ENCODE results near the gene CTNNA3.

The CTNNA3 gene

DNA sequence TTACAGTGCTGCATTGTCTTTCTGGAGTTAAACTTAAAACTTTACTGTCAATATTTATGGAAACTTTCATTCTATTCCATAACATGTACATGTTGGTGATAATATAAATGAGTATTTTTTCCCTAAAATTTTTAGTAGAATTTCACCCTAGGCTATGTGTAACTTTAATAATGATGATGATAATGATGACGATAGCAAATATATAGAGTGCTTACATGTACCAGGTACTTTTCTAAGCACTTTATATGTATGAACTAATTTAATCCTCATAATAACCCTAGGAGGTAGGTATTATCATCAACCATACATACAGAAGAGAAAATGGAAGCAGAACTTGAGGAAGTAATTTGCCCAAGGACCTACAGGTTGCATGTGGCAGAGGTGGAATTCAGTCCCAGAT, 684.5 kb downstream of the CTNNA3 start:
- in situ Hi-C loops (cut with MboI; ENCODE audit: low pct_unique_long_range_greater_than_20kb, low sequenced_read_pairs): no loop called here
- DNase-seq: no peak

DNA sequence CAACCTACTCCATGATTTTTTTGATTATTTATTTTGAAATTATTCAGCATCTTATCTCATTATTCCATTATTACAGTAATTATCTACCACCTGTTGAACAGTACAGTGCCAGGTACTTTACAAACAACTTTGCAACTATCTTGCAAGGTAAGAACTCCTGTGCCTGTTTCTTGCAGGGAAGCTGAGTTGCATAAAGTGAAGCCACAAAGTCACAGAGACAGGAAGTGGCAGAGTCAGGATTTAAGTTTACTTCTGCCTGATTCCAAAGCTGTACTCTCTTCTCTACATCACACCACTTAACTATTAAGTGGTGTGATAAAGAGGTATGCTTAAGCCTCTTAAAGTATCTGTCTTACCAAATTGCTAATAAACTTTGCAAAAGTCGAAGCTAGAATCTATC, 690.0 kb downstream of the CTNNA3 start:
- no peak for DNase-seq
- in situ Hi-C loops (cut with MboI; ENCODE audit: low pct_unique_long_range_greater_than_20kb, low sequenced_read_pairs): no loop called here

DNA sequence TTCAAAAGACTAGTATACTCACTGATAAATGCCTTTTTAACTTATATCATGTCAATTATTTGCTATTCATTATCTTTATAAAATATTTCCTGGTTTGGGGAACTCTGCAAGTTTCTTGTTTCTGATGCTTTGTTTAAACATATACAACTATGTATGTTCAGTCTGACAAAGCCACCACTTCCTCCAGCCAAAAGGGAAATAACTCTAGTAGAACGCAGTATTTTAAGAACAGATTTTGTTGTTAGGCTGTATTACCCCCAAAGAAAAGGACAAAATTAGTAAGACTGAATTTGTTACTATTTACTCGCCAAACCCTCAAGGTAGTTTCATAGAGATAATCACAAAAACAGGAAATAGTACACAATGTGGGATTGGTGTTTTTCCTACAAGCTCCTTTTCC, 691.3 kb downstream of the CTNNA3 start:
- in situ Hi-C loops (cut with MboI; ENCODE audit: low pct_unique_long_range_greater_than_20kb, low sequenced_read_pairs): no loop called here
- DNase-seq: no peak

DNA sequence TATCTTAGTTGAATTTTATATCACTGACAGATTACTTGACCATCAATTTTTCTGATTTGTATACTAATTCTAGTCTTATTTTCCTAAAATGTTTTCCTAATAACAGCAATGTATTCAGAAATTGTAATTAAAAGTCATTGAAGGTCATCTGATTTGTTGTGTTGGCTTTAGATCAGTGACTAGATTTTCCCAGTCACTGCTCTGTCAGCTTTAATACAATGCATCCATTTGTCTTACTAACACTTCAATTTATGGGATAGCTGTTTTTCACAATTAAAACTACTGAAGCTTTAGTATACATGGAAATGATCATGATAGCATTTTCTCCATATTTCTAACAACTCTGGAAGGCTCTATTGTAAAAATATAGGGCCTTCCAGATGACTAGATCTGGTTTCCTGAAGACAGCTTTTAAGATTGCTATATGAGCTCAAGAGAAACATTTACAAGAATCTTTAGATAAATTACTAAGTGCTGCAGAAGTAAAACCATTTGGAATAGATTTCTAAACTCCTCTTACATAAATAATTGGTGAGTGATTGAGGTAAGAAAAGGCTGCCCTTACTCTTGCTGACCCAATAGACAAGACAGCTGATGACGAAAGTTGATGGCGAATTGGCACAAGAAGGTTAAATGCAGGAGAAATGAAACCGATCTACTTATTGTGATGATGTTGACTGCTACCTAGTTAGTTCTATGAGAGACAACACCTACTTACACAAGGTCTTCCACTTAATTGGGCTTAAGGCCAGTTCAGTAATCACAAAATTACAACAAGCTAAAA, 696.0 kb downstream of the CTNNA3 start:
- in situ Hi-C loops (cut with MboI; ENCODE audit: low pct_unique_long_range_greater_than_20kb, low sequenced_read_pairs): no loop called here
- no peak for DNase-seq

DNA sequence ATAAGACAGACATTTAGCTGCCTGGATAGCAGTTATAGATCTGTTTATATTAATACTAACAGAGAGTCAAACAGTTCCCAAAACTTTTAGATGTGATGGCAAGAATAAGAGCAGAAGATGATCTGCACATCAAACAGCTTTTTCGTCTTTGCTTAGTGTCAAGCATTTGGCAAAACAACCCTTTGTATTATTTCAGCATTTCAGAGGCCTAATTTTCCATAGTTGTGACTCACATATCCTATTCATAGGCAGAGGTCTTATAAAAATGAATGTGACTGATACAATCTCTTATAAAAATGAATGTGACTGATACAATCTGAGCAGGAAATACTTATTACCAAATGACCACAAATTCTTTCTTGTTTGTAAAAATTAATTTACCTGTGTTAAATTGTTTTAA, 699.0 kb downstream of the CTNNA3 start:
- no peak for DNase-seq
- in situ Hi-C loops (cut with MboI; ENCODE audit: low pct_unique_long_range_greater_than_20kb, low sequenced_read_pairs): no loop called here

DNA sequence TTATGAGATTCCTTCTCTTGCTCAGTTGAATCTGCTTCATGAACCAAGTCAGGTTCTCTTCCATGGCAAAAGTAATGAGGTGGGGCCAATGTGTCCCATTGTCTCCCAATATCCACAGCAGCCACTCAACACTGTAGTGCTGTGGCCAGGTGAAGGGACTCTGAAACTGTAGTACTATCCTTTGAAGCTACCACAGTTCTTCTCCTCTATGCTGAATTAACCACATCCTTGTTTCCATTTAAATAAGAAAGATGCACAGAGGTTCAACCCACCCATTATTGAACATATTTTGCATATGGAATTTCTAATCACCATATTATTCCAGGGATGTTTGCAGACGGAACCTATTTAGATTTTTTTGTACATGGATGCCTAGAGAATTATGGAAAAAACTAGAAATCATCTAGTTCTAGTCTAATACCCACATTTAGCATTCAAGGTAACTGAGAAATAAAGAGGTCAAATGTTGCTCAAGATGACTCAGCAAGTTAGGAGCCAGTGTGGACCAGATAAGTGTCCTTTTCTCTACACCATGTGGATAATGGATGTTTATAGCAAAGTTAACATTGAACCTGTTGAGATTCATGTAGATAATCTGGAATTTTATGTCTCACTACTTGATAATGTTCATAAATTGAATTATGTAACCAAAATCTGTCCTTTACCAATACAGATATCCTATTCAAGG, 705.7 kb downstream of the CTNNA3 start:
- in situ Hi-C loops (cut with MboI; ENCODE audit: low pct_unique_long_range_greater_than_20kb, low sequenced_read_pairs): no loop called here
- DNase-seq: no peak

DNA sequence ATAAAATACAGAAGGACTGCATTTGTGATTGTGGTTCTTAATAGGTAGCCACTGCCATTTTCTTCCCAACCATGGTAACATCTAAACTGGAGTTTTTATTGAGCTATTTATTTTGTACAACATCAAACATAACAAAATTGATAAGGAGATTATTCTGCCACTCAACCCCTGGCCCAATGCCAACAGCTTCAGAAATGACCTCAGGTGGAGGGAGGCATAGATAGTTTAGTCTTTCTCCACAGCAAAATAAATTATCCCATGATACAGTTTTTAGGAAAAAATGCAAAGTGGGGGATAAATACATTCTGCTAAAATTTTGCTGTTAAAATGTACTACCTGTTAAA, 712.5 kb downstream of the CTNNA3 start:
- in situ Hi-C loops (cut with MboI; ENCODE audit: low pct_unique_long_range_greater_than_20kb, low sequenced_read_pairs): no loop called here
- no peak for DNase-seq

DNA sequence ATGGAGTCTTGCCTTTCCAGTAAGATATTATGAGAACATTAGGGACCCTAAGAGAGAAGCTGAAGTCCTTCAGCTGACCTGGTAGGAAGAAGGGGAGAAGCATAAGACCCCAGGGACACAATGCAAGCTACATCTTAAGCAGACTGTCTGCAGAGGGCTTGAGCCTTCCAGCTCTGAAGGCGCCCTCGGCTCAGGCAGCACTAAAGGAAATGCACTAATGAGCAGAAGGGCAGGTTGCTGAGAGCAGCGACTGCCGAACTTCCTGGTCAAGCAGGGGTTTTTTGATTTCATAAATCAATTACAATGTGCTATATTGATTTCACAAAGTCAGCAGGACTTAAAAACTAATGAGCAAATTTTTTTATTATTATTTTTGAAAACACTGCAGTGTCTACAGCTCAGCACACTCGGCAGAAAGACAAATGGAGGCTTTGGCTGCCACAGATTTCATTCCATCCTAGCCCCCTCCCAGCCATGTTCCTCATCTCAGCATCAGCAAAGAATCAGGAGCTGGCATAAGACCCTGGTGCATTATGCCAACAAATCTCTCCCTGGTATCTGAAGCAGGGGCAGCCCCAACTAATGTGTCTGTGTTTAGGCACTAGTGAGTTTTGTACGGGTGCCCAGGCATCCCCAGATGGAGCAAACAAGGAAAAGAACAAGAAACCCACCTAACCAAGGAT, 713.1 kb downstream of the CTNNA3 start:
- in situ Hi-C loops (cut with MboI; ENCODE audit: low pct_unique_long_range_greater_than_20kb, low sequenced_read_pairs): no loop called here
- DNase-seq: no peak

DNA sequence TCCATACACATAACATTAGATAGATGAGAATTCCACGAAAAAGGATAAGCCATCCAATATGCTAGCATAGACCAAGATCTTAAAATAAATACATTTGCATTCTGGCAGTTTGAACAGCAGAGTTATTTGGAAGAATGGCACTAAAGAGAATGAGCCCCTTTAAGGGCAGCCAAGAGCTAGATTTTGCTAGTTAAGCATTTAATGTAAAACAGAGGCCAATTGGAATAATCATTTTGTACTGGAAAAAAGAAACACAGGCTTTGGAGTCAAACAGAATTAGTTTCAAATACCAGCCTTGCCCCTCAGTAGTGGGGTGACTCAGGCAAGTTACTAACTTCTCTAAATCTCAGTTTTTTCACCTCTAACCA, 714.0 kb downstream of the CTNNA3 start:
- in situ Hi-C loops (cut with MboI; ENCODE audit: low pct_unique_long_range_greater_than_20kb, low sequenced_read_pairs): no loop called here
- DNase-seq: no peak

DNA sequence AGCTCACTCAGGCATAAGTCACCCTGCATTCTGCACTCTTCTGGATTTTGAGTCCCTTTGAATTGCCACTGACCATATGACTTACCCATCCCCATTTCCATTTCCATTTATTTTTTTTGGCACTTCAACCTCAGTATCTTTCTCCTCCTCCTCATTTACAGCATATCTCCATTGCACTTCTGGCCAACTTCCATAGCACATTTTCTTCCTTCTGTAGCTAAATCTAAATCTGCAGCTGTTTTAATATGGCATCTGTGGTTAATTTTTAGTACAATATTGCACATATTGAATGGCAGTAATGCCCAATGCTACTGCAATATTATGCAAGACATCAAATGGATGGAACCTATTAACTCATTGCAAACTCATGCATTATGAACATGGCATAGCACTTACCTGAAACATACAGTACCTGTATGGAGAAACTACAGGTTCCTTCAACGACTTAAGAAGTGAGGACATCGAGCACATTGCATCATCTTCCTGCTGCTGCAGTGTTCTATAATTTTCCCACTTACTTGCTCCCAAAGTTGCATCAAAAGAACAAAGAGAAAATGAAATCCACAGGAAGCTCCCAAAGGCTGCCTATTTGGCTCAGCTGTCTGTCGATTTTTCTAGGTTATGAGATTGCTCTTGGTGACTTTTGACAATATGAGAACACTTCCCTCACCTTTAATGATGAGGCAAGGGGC, 714.5 kb downstream of the CTNNA3 start:
- in situ Hi-C loops (cut with MboI; ENCODE audit: low pct_unique_long_range_greater_than_20kb, low sequenced_read_pairs): no loop called here
- no peak for DNase-seq

DNA sequence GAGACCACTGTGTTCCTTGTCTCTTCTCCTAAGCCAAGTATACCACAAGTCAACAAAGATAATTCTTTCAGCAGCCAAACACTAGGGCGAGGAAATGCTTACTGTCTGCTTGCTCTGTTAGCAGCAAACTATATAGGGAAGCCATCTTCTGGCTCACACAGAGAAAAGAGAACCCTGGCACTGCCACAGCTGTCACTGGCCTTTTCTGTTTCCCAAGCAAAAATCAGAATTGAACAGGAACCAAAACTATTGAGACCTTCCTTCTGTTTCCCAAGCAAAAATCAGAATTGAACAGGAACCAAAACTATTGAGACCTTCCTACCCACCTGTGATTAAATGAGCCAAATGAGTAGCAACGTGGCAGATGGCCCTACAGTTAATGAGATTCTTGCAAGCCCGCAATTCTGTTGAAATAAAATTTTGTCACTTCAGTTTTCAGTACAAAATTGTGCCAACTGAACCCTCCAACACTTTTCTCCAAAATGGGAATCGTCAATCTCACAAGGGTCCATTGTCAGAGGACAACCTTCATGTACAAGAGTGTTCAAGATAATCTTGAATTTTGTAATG, 715.7 kb downstream of the CTNNA3 start:
- in situ Hi-C loops (cut with MboI; ENCODE audit: low pct_unique_long_range_greater_than_20kb, low sequenced_read_pairs): no loop called here
- DNase-seq: no peak

DNA sequence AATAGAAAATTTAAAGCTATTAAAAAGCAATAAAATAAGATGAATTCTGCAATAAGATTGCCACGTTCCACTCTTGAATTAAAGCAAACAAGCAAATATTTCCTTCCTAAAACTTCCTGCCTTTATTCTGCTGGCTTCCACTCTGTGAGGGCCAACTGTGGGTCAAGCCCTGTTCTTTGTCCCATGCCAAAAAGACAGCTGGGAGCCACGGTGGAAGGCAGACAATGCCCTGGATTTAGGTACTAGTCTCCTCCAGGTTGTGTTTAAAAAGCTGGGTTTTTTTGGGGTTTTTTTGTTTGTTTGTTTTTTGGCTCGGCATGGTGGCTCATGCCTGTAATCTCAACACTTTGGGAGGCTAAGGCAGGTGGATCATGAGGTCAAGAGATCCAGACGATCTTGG, 731.0 kb downstream of the CTNNA3 start:
- in situ Hi-C loops (cut with MboI; ENCODE audit: low pct_unique_long_range_greater_than_20kb, low sequenced_read_pairs): no loop called here
- no peak for DNase-seq

DNA sequence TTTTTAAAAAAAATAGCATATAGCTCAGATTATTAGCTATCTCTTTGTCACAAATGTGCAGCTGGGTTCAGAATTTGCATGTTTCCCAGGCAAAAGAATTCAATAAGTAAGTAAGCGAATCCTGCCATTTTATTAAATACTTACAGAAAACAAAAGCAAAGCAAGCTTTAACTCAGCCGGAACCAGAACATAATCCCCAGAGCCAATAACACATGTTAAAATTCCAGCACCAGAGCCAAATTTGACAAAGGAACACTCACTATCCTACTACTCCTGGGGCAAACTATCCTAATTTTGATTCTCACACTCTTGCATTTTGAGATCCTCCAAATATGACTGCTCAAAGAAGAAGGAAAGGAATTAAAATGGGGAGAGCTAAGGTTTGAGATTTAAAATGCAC, 737.5 kb downstream of the CTNNA3 start:
- in situ Hi-C loops (cut with MboI; ENCODE audit: low pct_unique_long_range_greater_than_20kb, low sequenced_read_pairs): no loop called here
- DNase-seq: no peak

DNA sequence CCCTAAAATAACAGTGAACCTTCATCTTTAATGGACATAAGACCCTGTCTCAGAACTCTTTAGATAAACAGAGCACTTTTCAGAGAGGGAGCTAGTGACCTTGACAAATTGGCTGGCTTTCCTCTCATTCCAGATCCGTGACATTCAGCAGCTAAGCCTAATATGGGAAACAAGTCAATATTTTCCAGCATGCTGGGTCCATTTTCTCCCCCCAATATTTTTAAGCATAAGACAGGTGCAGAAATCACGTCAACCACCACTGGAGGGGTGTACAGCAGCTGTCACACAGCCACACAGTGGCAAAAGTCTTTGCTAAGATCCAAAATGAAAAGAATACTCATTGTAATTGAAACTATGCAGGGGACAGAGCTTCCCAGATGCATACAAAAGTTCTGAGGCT, 744.1 kb downstream of the CTNNA3 start:
- no peak for DNase-seq
- in situ Hi-C loops (cut with MboI; ENCODE audit: low pct_unique_long_range_greater_than_20kb, low sequenced_read_pairs): no loop called here

DNA sequence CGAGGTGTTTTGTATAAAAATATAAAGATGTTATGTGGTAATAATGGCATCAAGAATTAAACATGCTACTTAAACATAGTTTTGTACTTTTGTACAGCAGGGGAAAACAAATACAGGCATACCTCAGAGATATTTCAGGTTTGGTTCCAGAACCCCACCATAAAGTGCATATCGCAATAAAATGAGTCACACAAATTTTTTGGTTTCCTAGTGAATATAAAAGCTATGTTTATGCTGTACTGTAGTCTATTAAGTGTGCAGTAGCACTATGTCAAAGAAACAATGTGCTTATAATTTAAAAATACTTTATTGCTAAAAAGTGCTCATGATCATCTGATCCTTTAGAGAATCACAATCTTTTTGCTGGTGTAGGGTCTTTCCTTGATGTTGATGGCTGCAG, 752.4 kb downstream of the CTNNA3 start:
- no peak for DNase-seq
- in situ Hi-C loops (cut with MboI; ENCODE audit: low pct_unique_long_range_greater_than_20kb, low sequenced_read_pairs): no loop called here

DNA sequence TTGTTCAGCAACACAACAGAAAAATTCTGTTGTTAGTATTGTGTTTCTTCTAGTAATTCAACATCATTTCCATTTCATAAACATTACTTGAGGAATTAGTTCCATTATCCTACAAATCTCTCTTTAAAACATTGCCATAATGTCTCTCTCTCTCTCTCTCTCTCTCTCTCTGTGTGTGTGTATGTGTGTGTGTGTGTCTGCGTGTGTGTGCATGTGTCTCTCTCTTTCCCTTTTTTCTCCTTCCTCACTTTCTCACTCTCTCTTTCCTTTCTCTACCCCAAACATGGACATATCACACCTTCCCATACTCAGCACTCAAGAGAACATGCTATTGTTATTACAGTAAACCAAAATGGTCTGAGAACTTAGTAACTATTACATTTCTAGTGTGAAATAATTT, 753.6 kb downstream of the CTNNA3 start:
- no peak for DNase-seq
- in situ Hi-C loops (cut with MboI; ENCODE audit: low pct_unique_long_range_greater_than_20kb, low sequenced_read_pairs): no loop called here

DNA sequence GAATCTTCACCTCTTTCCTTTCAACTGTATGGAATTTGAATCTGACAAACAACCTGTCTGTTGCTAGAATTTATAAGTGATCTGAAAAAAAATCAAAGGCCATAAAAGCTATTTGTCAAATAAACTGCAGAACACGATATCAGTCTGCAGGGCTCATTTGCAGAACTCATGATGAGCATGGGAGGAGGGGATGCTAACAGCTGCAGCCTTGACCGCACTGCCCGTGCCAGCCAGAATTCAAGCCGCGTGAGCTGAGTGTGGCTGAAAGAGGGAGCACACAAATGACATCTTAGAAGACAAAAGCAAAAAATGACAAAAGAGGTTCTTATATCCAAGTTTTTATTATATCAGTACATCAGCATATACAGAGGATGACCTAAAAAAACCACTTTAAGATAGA, 754.5 kb downstream of the CTNNA3 start:
- no peak for DNase-seq
- in situ Hi-C loops (cut with MboI; ENCODE audit: low pct_unique_long_range_greater_than_20kb, low sequenced_read_pairs): no loop called here

DNA sequence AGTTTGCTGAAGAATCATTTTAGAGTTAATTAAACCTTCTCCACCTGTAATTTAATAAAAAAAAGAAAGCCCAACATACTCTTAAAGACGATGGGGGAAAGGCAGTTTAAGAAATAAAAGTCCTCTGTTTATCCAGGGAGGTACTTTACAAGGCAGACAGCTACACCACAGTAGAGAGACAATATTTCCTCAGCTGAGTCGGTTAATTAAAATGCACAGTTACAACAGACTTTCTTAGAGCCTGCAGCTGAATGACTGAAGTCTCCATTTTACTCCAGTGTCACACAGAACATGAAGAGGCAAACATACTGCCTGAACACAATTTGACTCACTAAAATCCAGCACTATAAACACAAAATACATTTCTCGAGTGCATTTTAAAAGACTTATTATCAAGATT, 755.0 kb downstream of the CTNNA3 start:
- in situ Hi-C loops (cut with MboI; ENCODE audit: low pct_unique_long_range_greater_than_20kb, low sequenced_read_pairs): no loop called here

DNA sequence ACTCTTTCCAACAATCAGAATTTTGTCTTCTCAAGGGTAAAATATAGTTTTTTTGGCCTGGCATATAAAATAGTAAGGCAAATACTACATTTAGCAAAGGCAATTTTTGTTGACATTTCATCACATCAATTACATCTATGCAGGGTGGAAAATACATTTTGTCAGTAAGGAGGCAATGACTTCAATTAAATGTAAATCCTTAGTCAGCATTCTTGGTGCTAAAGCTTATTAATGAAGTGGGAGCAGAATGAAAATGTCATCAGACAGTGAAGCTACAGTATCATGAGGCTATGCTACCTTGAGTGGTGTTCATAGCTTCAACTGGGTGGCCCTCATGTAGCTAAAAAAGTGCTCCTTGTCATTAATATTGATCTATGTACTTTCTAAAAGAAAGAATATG, 761.3 kb downstream of the CTNNA3 start:
- in situ Hi-C loops (cut with MboI; ENCODE audit: low pct_unique_long_range_greater_than_20kb, low sequenced_read_pairs): no loop called here
- no peak for DNase-seq

More for the DNA sequence above, 755.0 kb downstream of the CTNNA3 start:
- DNase-seq: no peak

DNA sequence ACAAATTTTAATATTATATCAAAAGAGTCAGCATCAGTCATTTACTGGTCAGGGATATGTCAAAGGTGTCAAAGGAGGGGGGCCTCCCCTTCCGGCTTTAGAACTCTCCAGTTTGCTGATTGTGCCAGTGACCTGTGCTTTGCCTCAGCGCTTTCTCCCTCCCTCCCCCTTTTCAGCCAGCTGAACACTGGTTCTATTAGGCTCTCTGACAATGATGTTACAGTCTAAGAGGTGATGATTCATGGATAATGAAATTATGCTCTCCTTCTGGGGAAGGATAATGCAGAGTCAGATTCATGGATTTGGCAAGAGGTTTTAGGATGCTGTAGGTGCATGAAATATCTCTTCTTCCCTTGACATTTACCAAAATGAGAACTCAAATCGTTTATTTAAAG, 764.0 kb downstream of the CTNNA3 start:
- no peak for DNase-seq
- in situ Hi-C loops (cut with MboI; ENCODE audit: low pct_unique_long_range_greater_than_20kb, low sequenced_read_pairs): no loop called here

Measured in KBM-7 (cell line).